Stimulated activated naive CD8-positive, alpha-beta T cell treated with anti-CD3 and anti-CD28 coated beads, Interleukin-15, Interleukin-2, amounts not matched to agents 100 U/mL and 50 U/mL, for 24 hours (primary cell): ENCODE measurements around the gene SELENON.

Experiments
- ATAC-seq: fragments of 150-1000 bp; cut with Tn5 transposase; one replicate; pipeline ENCODE4 v1.10.0; 2021
- DNase-seq: peaks from one replicate; pipeline ENCODE4 v3.0.0; 2021

Gene SELENON

GRCh38 chr1:25863486-25864262 is 63.7 kb downstream of the SELENON start:
- ATAC-seq (no peak), DNase-seq (no peak)

GRCh38 chr1:25864434-25864833 is 64.4 kb downstream of the SELENON start:
- DNase-seq (no peak), ATAC-seq (no peak)

- DNase-seq: no peak
- no peak for ATAC-seq
Measured at GRCh38 chr1:25866288-25866687, 66.3 kb downstream of the SELENON start.

DNA sequence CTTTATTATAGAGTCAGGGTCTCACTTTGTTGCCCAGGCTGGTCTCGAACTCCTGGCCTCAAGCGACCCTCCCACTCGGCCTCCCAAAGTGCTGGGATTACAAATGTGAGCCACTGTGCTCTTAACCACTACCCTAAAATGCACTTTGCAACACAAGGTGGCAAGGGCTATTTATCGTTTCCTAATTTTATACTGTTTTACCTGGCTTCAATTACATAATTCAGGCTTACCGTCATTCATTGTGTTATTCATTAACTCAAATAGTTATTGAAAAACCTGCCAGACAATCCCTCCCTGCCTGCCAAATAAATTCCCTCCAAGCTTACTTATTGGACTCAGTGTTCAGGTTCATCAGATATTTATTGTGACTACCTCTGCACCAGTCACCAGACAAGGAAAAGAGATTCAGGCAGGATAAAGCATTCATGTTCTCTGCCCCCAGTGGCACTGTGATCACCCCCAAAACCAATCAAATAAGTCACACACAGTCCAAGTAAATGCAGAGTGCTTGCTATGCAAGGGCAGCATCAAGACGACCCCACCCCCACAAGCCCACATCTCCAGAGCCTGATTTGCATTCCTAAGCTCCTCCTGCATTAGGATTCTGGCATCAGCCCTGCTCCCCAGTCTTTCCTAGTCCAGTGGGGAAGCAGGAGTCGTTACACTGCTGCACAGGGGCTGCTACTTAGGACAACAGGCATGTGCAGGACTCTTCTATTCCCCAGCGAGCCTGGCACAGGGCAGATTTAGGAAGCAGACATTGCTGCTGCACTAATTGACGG is 67.4 kb downstream of the SELENON start:
- DNase-seq (no peak), ATAC-seq (no peak)
